Upper lobe of left lung (tissue), 6 donors: Measurements from ENCODE around the gene WNT11. TPM values are rescaled to one million over a fixed set of nuclear protein-coding genes. Genes with fewer than 3 reads are reported as not detected.
A peak's percentile ranks its signal among the peaks of the same experiment; 100 is the strongest.

ENCODE experiments used
- ATAC-seq, 2 donors: fragments of 200-7000 bp; cut with Tn5 transposase; one replicate each; pipeline ENCODE4 v1.9.1; 2022; ENCODE audit warnings: mild to moderate bottlenecking in 2 of 2, moderate library complexity in 2 of 2; ENCODE audit not compliant: low FRiP score in 2 of 2
- DNase-seq, 2 donors: peaks; one replicate each; pipeline ENCODE4 v3.0.0-alpha.2; 2019 to 2020
- H3K27ac ChIP-seq, 4 donors: fragments of 200-600 bp; sonication (generic); one replicate each; pipeline ENCODE4 v1.5.1; 2016 to 2019
- H3K27me3 ChIP-seq, 4 donors: fragments of 200-600 bp; sonication (generic); one replicate each; pipeline ENCODE4 v1.5.1; 2017 to 2019
- H3K36me3 ChIP-seq, 4 donors: fragments of 200-600 bp; sonication (generic); one replicate each; pipeline ENCODE4 v1.5.1; 2016 to 2019
- H3K4me1 ChIP-seq, 4 donors: fragments of 200-600 bp; sonication (generic); one replicate each; pipeline ENCODE4 v1.5.1; 2018 to 2019
- H3K4me3 ChIP-seq, 4 donors: fragments of 200-600 bp; sonication (generic); one replicate each; pipeline ENCODE4 v1.5.1; 2017 to 2019; ENCODE audit warnings: mild to moderate bottlenecking in 2 of 4, moderate library complexity in 1 of 4
- H3K9me3 ChIP-seq, 4 donors: fragments of 200-600 bp; sonication (generic); one replicate each; pipeline ENCODE4 v1.5.1; 2018 to 2019
- EP300 ChIP-seq, 4 donors: sonication (generic); formaldehyde crosslinking; IDR thresholded peaks; one replicate each; pipeline ENCODE4 v1.5.1; 2017; ENCODE audit warnings: antibody characterized with exemption in 4 of 4, control low read depth in 2 of 4
- POLR2A ChIP-seq, 4 donors: fragments of 450-650 bp; IDR thresholded peaks; one replicate each; pipeline ENCODE4 v1.5.1; 2016 to 2017; ENCODE audit warnings: antibody characterized with exemption in 4 of 4, mild to moderate bottlenecking in 2 of 4
- POLR2AphosphoS5 ChIP-seq, 2 donors: sonication (generic); formaldehyde crosslinking; IDR thresholded peaks; one replicate each; pipeline ENCODE4 v1.5.1; 2017; ENCODE audit warnings: antibody characterized with exemption in 2 of 2
- WGBS, 2 donors: methylation state at CpG; one replicate each; pipeline ENCODE4 v1.1.5; 2017 to 2018; 5-methylcytosine and 5-hydroxymethylcytosine counted together
- total RNA-seq, 6 donors: library from RNA; depleted of rRNA in 4 of 6; stranded (reverse); fragments of >200 nt in 4 of 6; gene quantifications; one replicate each; pipeline versions ENCODE4 v1.1.0 to v1.2.1, GENCODE V29; 2016 to 2021
- TF ChIP-seq, protein P1 (sequence below), 6 experiments: fragments of 450-650 bp in 4 of 6; fragments of 200-600 bp in 2 of 6; sonication (generic) in 2 of 6; IDR thresholded peaks; one replicate each; pipeline ENCODE4 v1.5.1; 2016 to 2019; ENCODE audit warnings: antibody characterized with exemption in 6 of 6
- donor health status: DM: no; HTN: no; CAD: no; lungs with moderate emphysema.
- donor health status: DM: no; HTN: yes; CAD: no; lungs with severe emphysema.

Gene WNT11
- total RNA-seq, 6 donors from 2014 or later: 1.7 to 12.9 (median 4.1) TPM

DNA sequence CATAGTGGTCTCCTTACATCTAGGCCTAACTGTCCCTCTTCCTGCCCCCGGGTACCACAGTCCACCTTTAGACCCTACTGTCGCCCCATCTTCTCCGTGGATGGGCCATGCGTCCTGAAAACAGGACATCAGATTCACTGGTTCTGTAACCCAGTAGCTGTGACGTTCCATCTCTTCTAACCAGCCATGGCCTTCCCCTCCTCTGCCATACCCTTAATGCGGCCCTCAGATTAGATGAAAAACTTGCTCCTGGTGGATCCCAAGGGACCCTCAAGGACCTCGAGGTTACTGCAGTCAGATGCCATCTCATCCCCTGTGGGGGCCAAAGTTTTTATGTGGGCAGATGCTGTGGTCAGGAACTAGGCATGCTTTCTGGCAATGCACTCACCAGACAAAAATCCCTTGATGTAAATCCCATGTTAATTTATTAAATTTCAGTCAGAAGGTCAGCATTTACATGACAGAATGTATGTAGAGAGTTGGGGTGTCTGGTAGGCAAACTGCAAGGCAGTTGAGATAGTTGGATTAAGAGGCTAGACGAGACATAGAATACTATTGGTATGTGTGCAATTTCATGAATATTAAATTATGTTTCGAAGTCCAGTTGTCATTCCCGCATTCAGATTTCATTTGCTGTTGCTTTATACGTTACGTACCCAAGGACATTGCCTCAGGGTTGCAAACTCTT lies 64.3 kb downstream of the WNT11 start:
- Histone ChIP-seq H3K27me3 (no peaks in the 10 kb centered on the region), H3K4me3 (no peak overlapping the region), H3K4me1 (peaks cover 0 to 8% (median 0%) of the 10 kb centered on the region in 4 donors), H3K9me3 (no peaks in the 10 kb centered on the region), H3K27ac (no peak overlapping the region), H3K36me3 (peaks cover 6 to 33% (median 14%) of the 10 kb centered on the region in 4 donors)
- WGBS, 2 donors: 93 to 95% methylated on average over 12 of the region's 12 CpGs
- DNase-seq (no peak), ATAC-seq (no peak)
- TF ChIP-seq EP300 (IDR thresholded peaks at IDR 0.05): no peak
- no peak for TF ChIP-seq POLR2A (IDR thresholded peaks at IDR 0.05)
- TF ChIP-seq, protein P1, sequence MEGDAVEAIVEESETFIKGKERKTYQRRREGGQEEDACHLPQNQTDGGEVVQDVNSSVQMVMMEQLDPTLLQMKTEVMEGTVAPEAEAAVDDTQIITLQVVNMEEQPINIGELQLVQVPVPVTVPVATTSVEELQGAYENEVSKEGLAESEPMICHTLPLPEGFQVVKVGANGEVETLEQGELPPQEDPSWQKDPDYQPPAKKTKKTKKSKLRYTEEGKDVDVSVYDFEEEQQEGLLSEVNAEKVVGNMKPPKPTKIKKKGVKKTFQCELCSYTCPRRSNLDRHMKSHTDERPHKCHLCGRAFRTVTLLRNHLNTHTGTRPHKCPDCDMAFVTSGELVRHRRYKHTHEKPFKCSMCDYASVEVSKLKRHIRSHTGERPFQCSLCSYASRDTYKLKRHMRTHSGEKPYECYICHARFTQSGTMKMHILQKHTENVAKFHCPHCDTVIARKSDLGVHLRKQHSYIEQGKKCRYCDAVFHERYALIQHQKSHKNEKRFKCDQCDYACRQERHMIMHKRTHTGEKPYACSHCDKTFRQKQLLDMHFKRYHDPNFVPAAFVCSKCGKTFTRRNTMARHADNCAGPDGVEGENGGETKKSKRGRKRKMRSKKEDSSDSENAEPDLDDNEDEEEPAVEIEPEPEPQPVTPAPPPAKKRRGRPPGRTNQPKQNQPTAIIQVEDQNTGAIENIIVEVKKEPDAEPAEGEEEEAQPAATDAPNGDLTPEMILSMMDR (IDR thresholded peaks at IDR 0.05): no peak
- no peak for TF ChIP-seq POLR2AphosphoS5 (IDR thresholded peaks at IDR 0.05)

DNA sequence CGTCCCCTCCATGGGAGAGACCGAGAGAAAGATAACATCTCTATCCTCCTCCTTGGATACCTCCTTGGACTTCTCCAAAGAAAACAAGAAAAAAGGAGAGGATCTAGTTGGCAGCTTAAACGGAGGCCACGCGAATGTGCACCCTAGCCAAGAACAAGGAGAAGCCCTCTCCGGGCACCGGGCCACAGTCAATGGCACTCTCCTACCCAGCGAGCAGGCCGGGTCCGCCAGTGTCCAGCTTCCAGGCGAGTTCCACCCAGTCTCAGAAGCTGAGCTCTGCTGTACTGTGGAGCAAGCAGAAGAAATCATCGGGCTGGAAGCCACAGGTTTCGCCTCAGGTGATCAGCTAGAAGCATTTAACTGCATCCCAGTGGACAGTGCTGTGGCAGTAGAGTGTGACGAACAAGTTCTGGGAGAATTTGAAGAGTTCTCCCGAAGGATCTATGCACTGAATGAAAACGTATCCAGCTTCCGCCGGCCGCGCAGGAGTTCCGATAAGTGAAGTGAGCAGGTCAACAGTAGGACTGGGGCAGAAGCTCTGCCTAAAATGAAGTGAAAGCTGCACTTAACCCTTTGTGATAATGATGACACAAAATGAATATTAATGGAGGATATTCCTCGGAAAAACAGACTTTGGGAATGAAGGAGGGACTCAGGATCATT lies 65.3 kb downstream of the WNT11 start:
- no peak for ATAC-seq
- TF ChIP-seq, protein P1 (IDR thresholded peaks at IDR 0.05): no peak
- TF ChIP-seq POLR2A (IDR thresholded peaks at IDR 0.05) (no peak), POLR2AphosphoS5 (IDR thresholded peaks at IDR 0.05) (no peak), EP300 (IDR thresholded peaks at IDR 0.05) (no peak)
- H3K27me3 ChIP-seq: no peaks in the 10 kb centered on the region
- no peaks in the 10 kb centered on the region for H3K9me3 ChIP-seq
- peaks cover 0 to 8% (median 0%) of the 10 kb centered on the region in 4 donors for H3K4me1 ChIP-seq
- peak in 1 of 2 donors; percentile 45 for DNase-seq
- 82 to 84% methylated on average over 22 of the region's 22 CpGs for WGBS, 2 donors
- no peak overlapping the region for H3K27ac ChIP-seq
- H3K4me3 ChIP-seq: no peak overlapping the region
- peaks cover 6 to 34% (median 14%) of the 10 kb centered on the region in 4 donors for H3K36me3 ChIP-seq

DNA sequence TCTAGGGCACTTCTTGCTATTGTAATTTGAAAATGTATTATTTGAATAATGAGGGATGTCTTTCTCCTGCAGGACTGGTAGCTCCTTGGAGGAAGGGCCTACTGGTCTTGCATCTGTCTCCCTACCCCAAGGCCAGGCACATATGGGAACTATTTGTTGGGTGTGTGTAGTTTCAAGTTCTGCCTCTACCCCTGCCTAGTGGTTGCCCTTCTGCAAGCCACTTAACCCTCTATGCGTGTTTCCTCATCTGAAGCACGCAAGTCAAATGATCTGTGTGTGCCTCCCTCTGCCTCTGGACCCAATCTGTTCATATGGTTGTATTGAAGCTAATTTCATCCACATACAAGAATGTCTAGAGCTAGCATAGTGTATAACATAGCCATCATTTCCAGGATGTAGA lies 67.0 kb downstream of the WNT11 start:
- no peak for TF ChIP-seq POLR2AphosphoS5 (IDR thresholded peaks at IDR 0.05)
- TF ChIP-seq POLR2A (IDR thresholded peaks at IDR 0.05): no peak
- no peak for TF ChIP-seq EP300 (IDR thresholded peaks at IDR 0.05)
- TF ChIP-seq, protein P1 (IDR thresholded peaks at IDR 0.05): no peak
- ATAC-seq: peak in 1 of 2 donors; percentile 39
- H3K9me3 ChIP-seq: no peaks in the 10 kb centered on the region
- H3K27me3 ChIP-seq: no peaks in the 10 kb centered on the region
- H3K27ac ChIP-seq: no peak overlapping the region
- H3K4me1 ChIP-seq: peaks cover 0 to 8% (median 0%) of the 10 kb centered on the region in 4 donors
- peaks cover 6 to 34% (median 14%) of the 10 kb centered on the region in 4 donors for H3K36me3 ChIP-seq
- DNase-seq: no peak
- H3K4me3 ChIP-seq: no peak overlapping the region
- WGBS, 2 donors: 75 to 95% methylated on average over 2 of the region's 2 CpGs

Other genes with a start within 250 kb of the WNT11 start
- gene THAP12, start 174.6 kb upstream of the WNT11 start, total RNA-seq: 10 to 100 TPM in 5 of 6 donors, 1 to 10 TPM in 1; 9.1 to 35.8 (median 34.2) TPM
- gene GVQW3, start 174.8 kb upstream of the WNT11 start, total RNA-seq: 1 to 10 TPM; 1.2 to 4.8 (median 2.0) TPM
- 10 to 100 TPM; 14.6 to 66.0 (median 20.9) TPM for gene EMSY, start 238.5 kb upstream of the WNT11 start, total RNA-seq